GM12873 (cell line): ENCODE data around the gene KRT75.

Experiments used
- CTCF ChIP-seq: IDR thresholded peaks from 2 replicates; pipeline ENCODE4 v1.5.1; 2012; ENCODE audit warnings: low read depth, mild to moderate bottlenecking, moderate library complexity, low read length, control low read depth; ENCODE audit not compliant: insufficient read depth; ENCODE audit errors: missing control alignments

Gene KRT75

GRCh38 chr12:52389313-52390207 lies 44.6 kb downstream of the KRT75 start:
- TF ChIP-seq CTCF = no peak

GRCh38 chr12:52387859-52388258 lies 46.3 kb downstream of the KRT75 start:
- no peak for TF ChIP-seq CTCF

- no peak for TF ChIP-seq CTCF
Observed at GRCh38 chr12:52385226-52385702, 48.9 kb downstream of the KRT75 start, which contains the start of gene KRT84. Gene KRT84 (minus strand): TSS chr12:52385652. CDS start chr12:52385585, 67 bp downstream.

- TF ChIP-seq CTCF = no peak
Observed at GRCh38 chr12:52383331-52383730, 50.8 kb downstream of the KRT75 start.

GRCh38 chr12:52382854-52383253 lies 51.3 kb downstream of the KRT75 start:
- TF ChIP-seq CTCF = no peak

GRCh38 chr12:52381206-52381605 lies 53.0 kb downstream of the KRT75 start:
- TF ChIP-seq CTCF = no peak

GRCh38 chr12:52380271-52380694 lies 53.9 kb downstream of the KRT75 start:
- TF ChIP-seq CTCF = peak; percentile 57
